Esophagus squamous epithelium (tissue), 5 donors: Measurements from ENCODE around the gene SEPTIN10. TPM values are rescaled to one million over a fixed set of nuclear protein-coding genes. Genes with fewer than 3 reads are reported as not detected.

Experiments
- DNase-seq: peaks from one replicate; lab custom pipeline; 2025; lab: John Stamatoyannopoulos, UW
- H3K27ac ChIP-seq, 4 donors: fragments of 200-600 bp; sonication (generic); one replicate each; pipeline ENCODE4 v1.5.1; 2016 to 2019; ENCODE audit warnings: mild to moderate bottlenecking in 1 of 4
- H3K27me3 ChIP-seq, 4 donors: fragments of 200-600 bp; sonication (generic); 1 replicate in 3 of 4; 2 replicates in 1 of 4; pipeline versions ENCODE4 v1.5.1 to v1.6.0; 2017 to 2021; ENCODE audit warnings: antibody characterized with exemption in 1 of 4
- H3K36me3 ChIP-seq, 3 donors: fragments of 200-600 bp; sonication (generic); one replicate each; pipeline ENCODE4 v1.5.1; 2016 to 2019
- H3K4me1 ChIP-seq, 3 donors: fragments of 200-600 bp; sonication (generic); one replicate each; pipeline ENCODE4 v1.5.1; 2017 to 2019
- H3K4me3 ChIP-seq, 4 donors: fragments of 200-600 bp; sonication (generic); 1 replicate in 3 of 4; 2 replicates in 1 of 4; pipeline ENCODE4 v1.5.1; 2016 to 2019; ENCODE audit warnings: mild to moderate bottlenecking in 2 of 4, moderate library complexity in 1 of 4
- H3K9me3 ChIP-seq, 3 donors: fragments of 200-600 bp; sonication (generic); one replicate each; pipeline ENCODE4 v1.5.1; 2016 to 2019
- POLR2A ChIP-seq, 4 donors: fragments of 450-650 bp; IDR thresholded peaks; one replicate each; pipeline ENCODE4 v1.6.1; 2017; ENCODE audit warnings: antibody characterized with exemption in 4 of 4, mild to moderate bottlenecking in 4 of 4, moderate library complexity in 3 of 4
- WGBS, 2 donors: methylation state at CpG; one replicate each; pipeline ENCODE4 v1.1.5; 2018; 5-methylcytosine and 5-hydroxymethylcytosine counted together
- intact Hi-C: fragments of 100-400 bp; cut with DNase I; formaldehyde crosslinking; loops from one replicate; pipeline ENCODE4 v1.15.0; 2022
- total RNA-seq, 4 donors: library from RNA; depleted of rRNA; stranded (reverse); fragments of >200 nt; gene quantifications; one replicate each; pipeline ENCODE4 v1.1.0, GENCODE V29; 2016
- TF ChIP-seq, protein P1 (sequence below), 6 experiments: fragments of 450-650 bp in 4 of 6; fragments of 200-600 bp in 2 of 6; sonication (generic) in 2 of 6; IDR thresholded peaks; one replicate each; pipeline ENCODE4 v1.5.1; 2016 to 2019; ENCODE audit warnings: antibody characterized with exemption in 6 of 6, mild to moderate bottlenecking in 4 of 6, moderate library complexity in 4 of 6
- donor health status: DM: yes; HTN: yes; CAD: no.

Gene SEPTIN10
- 100 to 1,000 TPM in 1 of 4 donors, 10 to 100 TPM in 3; 83.6 to 132 (median 86.4) TPM for total RNA-seq

DNA sequence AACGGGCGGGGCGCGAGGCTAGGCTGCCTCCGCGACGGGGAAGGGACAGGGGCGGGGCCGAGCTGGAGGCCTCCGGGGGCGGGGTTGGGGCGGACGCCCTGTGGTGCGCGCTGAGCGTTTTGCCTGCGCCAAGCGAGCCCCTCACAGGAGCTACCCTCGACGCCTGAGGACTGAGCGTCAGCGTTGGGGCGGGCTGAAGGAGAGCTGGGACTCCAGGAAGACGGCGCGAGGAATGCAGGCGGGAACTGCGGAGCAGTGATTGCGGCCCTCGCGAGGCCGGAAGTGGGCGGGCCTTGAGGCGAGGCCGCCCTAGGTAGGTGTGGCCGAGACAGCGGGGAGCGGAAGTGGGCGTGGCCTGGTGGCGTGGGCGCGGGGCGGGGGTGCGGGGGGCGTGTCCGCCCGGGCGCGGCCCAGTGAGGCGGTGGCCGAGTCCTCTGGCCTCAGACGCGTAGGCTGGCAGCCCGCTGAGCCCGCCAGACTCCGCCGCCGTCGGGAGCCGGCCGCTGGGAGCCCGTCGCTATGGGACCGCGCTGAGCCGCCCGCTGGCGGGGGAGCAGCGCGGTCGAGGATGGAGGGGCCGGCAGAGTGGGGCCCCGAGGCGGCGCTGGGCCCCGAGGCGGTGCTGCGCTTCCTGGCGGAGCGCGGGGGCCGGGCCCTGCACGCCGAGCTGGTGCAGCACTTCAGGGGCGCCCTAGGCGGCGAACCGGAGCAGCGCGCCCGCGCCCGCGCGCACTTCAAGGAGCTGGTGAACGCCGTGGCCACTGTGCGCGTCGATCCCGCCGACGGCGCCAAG, at the start of gene SEPTIN10, which contains the start of gene SOWAHC:
Gene SEPTIN10, minus strand, starts transcription at position 45 of the 793 bp plus-strand sequence. CDS start 139 bp downstream, outside the sequence.
Gene SOWAHC, plus strand, starts transcription at position 443 of the 793 bp plus-strand sequence. Its CDS starts 126 bp downstream, at position 569.
- peaks cover 0 to 23% (median 0%) of the 10 kb centered on the region in 4 donors for H3K27me3 ChIP-seq
- peaks cover 4 to 81% (median 15%) of the 10 kb centered on the region in 3 donors for H3K4me1 ChIP-seq
- WGBS, 2 donors = 1% methylated on average over 14 of the region's 104 CpGs; no CpG with 5 or more reads in 1 of the 2 donors

DNA sequence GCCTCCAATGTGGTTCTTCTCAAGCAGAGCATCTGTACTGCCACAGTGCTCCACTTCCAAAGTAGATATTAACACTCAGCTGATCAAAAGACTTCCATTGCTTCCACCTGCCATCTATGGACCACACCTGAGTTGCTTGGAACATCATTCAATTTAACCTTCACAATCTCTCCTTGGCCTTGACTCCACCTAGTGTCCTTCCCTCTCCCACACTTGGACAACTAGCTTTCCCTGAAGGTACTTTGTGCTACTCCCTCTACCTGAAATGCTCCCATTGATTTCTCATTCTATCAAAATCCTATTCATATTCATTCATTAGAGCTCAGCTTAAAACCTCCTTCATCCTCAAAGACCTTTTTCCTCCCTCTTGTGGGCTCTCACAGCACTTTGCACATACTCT, 49.1 kb upstream of the SEPTIN10 start:
- TF ChIP-seq, protein P1, sequence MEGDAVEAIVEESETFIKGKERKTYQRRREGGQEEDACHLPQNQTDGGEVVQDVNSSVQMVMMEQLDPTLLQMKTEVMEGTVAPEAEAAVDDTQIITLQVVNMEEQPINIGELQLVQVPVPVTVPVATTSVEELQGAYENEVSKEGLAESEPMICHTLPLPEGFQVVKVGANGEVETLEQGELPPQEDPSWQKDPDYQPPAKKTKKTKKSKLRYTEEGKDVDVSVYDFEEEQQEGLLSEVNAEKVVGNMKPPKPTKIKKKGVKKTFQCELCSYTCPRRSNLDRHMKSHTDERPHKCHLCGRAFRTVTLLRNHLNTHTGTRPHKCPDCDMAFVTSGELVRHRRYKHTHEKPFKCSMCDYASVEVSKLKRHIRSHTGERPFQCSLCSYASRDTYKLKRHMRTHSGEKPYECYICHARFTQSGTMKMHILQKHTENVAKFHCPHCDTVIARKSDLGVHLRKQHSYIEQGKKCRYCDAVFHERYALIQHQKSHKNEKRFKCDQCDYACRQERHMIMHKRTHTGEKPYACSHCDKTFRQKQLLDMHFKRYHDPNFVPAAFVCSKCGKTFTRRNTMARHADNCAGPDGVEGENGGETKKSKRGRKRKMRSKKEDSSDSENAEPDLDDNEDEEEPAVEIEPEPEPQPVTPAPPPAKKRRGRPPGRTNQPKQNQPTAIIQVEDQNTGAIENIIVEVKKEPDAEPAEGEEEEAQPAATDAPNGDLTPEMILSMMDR (IDR thresholded peaks at IDR 0.05) = peak in 2 of 6 experiments; percentile 17 to 41
- no peak for TF ChIP-seq POLR2A (IDR thresholded peaks at IDR 0.05)
- Histone ChIP-seq H3K36me3 (no peaks in the 10 kb centered on the region), H3K4me1 (peaks cover 12 to 56% (median 23%) of the 10 kb centered on the region in 3 donors), H3K27me3 (no peaks in the 10 kb centered on the region), H3K4me3 (no peak overlapping the region), H3K27ac (peak overlapping the region; percentile 66 to 81 (median 72)), H3K9me3 (no peaks in the 10 kb centered on the region)
- intact Hi-C loops = no loop called here
- no peak for DNase-seq

More for the DNA sequence above, at the start of gene SEPTIN10, which contains the start of gene SOWAHC:
- TF ChIP-seq POLR2A (IDR thresholded peaks at IDR 0.05) = peak in 3 of 4 donors; percentile 37 to 97 (median 96)
- TF ChIP-seq, protein P1 (IDR thresholded peaks at IDR 0.05) = peak in 1 of 6 experiments; percentile 5
- Histone ChIP-seq H3K36me3 (peaks cover 0 to 6% (median 0%) of the 10 kb centered on the region in 3 donors), H3K4me3 (peak within 1 kb of the TSS; percentile 67 to 90 (median 82)), H3K27ac (peak within 1 kb of the TSS; percentile 97 to 100 (median 100)), H3K9me3 (no peaks in the 10 kb centered on the region)
- DNase-seq = peak; percentile 49
- intact Hi-C loops = loop anchor here (10.0 kb wide), 1 partner anchor 91 kb away; no protein-coding TSS in a partner anchor

DNA sequence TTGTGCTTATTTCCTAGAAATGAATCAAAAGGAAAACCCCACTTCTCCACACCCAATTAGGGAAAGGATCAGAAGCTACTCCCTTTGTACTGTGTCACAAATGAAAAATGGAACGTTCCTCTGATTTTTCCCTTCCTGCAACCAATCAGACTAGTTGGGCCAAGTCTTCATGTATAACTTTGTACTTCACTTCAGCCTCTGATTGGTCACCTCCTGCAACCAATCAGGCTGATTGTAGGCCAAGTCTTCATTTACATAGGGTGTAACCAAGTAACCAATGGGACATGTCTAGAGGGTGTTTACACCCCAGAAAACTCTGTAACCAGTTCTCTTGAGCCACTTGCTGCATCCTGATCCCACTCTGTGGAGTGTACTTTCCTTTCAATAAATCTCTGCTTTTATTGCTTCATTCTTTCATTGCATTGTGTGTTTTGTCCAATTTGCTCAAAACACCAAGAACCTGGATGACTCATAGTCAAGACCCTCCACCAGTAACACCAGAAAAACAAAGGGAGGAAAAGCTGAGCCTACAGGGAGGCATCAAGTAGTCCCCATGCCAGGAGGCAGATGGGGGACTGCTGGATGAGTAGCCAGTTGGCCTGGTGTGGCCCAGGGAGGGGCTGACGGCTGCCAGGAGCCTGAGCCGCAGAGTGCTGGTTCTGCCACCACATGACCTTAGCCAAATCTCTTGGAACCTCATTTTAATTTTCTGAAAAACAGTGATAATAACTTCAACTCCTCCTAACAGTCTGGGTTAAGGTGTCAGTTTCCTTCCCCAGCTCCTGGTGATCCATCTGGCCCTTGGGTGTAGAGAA, 46.5 kb upstream of the SEPTIN10 start:
- peaks cover 12 to 56% (median 23%) of the 10 kb centered on the region in 3 donors for H3K4me1 ChIP-seq
- H3K4me3 ChIP-seq = no peak overlapping the region
- intact Hi-C loops = no loop called here
- DNase-seq = no peak
- H3K27me3 ChIP-seq = no peaks in the 10 kb centered on the region
- peak in 1 of 4 donors; percentile 14 for TF ChIP-seq POLR2A (IDR thresholded peaks at IDR 0.05)
- TF ChIP-seq, protein P1 (IDR thresholded peaks at IDR 0.05) = no peak
- H3K9me3 ChIP-seq = no peaks in the 10 kb centered on the region
- peak overlapping the region; percentile 50 to 81 (median 64) for H3K27ac ChIP-seq
- 37 to 43% methylated on average over 3 of the region's 3 CpGs for WGBS, 2 donors
- no peaks in the 10 kb centered on the region for H3K36me3 ChIP-seq

DNA sequence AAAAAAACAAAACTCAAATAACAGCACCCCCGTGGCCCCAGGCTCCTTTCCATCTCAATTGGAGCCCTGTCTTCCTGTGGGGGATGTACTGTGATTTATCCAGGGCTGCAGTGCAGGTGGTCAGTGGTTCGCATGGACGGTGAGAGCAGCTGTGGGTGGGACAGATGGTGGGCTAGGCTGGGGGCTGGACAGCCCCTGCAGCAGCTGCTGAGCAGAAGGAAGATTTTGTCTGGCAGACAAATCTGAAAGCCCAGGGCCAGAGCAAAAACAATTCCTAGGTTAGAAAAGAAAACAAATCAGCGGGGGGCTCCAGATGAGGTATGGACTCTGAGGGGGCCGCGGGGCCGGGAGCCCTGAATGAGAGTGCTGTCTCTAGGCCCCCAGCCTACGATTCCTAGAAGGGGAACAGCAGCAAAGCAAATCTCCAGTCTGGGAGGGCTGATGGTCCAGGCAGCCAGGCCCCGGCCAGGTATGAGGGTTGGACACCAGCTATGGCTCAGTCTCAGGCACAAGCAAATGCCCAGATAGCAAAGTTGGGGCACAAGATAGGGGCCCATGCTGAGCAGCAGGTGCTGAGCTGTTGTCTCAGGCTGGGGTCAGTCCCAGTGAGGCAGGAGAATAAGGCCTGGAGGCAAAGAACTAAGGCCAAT, 45.8 kb upstream of the SEPTIN10 start:
- Histone ChIP-seq H3K4me1 (peaks cover 12 to 54% (median 23%) of the 10 kb centered on the region in 3 donors), H3K9me3 (no peaks in the 10 kb centered on the region), H3K4me3 (no peak overlapping the region), H3K27me3 (no peaks in the 10 kb centered on the region), H3K27ac (peak overlapping the region in 3 of 4 donors; percentile 53 to 81 (median 75)), H3K36me3 (no peaks in the 10 kb centered on the region)
- WGBS, 2 donors = 73 to 75% methylated on average over 9 of the region's 9 CpGs
- DNase-seq = no peak
- TF ChIP-seq, protein P1 (IDR thresholded peaks at IDR 0.05) = no peak
- TF ChIP-seq POLR2A (IDR thresholded peaks at IDR 0.05) = no peak
- intact Hi-C loops = no loop called here
